ENCODE results near the gene PLCXD1.

- TF ChIP-seq CTCF (IDR thresholded peaks at IDR 0.05; ENCODE audit: poor library complexity, severe bottlenecking) (no peak), SMC3 (conservative IDR thresholded peaks at IDR 0.05; ENCODE audit: poor library complexity) (no peak), EP300 (conservative IDR thresholded peaks at IDR 0.05; ENCODE audit: poor library complexity, severe bottlenecking) (no peak)
These were observed 50.8 kb downstream of the PLCXD1 start for GRCh38 chrX:331825-332495.

Measured in neural cell (in vitro differentiated cells).